HG03064 (cell line): ENCODE data around the gene RPS5.
"Not testable (repeated sequence)": the region's sequence is repeated elsewhere in the genome, so short reads cannot be mapped to it uniquely, and the experiment has no call there.

Source experiments
- ATAC-seq: cut with Tn5 transposase; IDR thresholded peaks from one replicate; pipeline ENCODE4 v1.9.1; 2021; ENCODE audit warnings: low read depth; ENCODE audit not compliant: unreplicated experiment

The RPS5 gene

GRCh38 chr19:58386576-58387337, at the start of gene RPS5:
RPS5 (plus strand) TSS chr19:58387269; CDS start chr19:58388138, 869 bp downstream.
- ATAC-seq, result peak; percentile 83

- ATAC-seq, result no peak
Measured at GRCh38 chr19:58338336-58338735, 48.7 kb upstream of the RPS5 start.

DNA sequence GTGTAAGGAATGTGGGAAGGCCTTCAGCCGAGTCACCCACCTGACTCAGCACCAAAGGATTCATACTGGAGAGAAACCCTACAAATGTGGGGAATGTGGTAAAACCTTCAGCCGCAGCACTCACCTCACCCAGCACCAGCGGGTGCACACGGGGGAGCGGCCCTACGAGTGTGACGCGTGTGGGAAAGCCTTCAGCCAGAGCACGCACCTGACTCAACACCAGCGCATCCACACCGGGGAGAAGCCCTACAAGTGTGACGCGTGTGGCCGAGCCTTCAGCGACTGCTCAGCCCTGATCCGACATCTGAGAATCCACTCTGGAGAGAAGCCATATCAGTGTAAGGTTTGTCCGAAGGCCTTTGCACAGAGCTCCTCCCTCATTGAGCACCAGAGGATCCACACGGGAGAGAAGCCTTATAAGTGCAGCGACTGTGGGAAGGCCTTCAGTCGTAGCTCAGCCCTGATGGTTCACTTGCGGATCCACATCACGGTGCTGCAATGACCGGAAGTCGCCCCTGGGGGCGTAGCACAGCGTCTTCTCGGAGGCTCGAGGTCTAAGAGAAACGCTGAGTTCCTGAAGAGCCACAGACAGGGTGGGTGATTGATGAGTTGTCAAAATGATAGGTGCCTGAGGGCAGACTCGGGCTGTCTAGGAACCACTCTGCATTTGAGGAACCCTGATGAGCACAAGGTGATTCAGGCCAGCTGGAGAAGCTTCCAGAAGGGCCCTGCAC, 48.1 kb upstream of the RPS5 start:
- no peak for ATAC-seq

DNA sequence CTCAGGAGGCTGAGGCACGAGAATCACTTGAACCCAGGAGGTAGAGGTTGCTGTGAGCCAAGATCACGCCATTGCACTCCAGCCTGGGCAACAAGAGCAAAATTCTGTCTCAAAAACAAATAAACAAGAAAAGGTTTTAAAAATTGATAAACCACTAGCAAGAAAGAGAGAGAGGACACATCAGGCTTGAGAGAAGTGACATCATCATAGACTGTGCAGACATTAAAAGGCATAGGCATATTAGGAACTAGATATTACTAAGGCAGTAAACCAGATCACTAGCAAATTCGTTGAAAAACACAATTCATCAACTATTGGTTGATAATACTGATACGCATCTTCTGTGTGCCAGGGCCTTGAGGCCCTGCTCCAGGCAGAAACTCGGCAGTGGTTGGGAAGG, 41.5 kb upstream of the RPS5 start:
- ATAC-seq, result no peak

DNA sequence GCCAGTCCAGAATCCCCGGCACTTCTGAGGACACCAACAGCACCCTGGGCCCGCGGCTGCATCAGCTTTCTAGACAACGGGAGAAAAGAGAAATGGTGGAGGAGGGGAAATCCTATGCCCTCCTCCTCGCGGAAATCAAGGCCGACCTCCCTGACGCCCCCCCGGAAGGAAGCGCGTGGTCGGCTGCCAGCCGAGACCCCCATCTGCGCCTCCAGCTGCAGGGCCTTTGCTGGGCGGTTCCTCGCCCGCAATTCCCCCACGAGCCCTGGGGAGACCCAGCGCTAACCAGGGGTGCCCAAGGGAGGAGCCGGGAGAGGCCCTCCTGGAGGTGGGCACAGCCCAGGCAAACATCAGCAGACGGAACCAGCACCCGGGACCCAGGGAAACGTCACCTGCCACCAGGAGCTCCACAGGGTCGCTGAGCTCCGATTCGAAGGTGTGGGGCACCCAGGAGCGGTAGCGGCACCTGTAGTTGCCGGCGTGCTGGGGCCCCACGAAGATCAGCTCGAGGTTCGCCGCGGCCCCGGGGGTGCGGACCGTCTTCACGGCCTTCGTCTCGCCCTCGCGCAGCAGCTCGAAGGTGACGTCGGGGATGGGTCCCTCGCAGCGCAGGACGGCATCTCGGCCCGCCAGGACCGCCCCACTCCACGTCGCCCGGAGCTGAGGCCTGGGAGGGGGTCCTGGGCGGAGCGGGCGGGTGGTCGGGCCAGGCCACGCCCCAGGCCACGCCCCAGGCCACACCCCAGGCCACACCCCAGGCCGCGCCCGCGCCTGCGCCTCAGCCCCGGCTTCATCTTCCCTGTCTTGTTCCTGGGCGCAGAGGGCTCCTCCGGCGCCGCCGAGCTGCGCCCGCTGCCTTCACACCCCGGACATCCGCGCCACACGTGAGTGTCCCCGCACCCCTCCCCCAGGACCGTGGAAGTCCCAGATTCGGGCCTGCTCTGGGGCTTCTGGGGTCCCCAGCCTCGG, 39.8 kb upstream of the RPS5 start:
- peak; percentile 91 for ATAC-seq

- ATAC-seq, result not testable (repeated sequence)
Measured at GRCh38 chr19:58348080-58348479, 39.0 kb upstream of the RPS5 start.

DNA sequence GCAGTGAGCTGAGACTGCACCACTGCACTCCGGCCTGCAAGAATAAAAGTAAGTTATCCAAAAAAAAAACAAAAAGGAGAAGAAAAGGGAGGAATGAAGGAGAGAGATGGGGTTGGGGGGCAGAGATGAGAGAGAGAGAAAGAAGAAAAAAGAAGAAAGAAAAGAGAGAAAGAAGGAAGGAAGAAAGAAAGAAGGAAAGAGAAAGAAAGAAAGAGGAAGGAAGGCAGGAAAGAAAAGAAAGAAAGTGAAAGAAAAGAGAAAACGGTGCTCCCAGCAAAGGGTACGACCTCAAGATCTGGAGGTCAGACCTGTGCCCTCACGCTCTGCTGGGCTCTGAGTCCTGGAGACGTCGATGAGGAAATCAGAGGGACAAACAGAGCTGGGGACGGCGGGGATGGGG, 37.5 kb upstream of the RPS5 start:
- no peak for ATAC-seq

- ATAC-seq, result no peak
Measured at GRCh38 chr19:58350001-58350861, 36.8 kb upstream of the RPS5 start.

- no peak for ATAC-seq
Measured at GRCh38 chr19:58350871-58351557, 36.1 kb upstream of the RPS5 start.

DNA sequence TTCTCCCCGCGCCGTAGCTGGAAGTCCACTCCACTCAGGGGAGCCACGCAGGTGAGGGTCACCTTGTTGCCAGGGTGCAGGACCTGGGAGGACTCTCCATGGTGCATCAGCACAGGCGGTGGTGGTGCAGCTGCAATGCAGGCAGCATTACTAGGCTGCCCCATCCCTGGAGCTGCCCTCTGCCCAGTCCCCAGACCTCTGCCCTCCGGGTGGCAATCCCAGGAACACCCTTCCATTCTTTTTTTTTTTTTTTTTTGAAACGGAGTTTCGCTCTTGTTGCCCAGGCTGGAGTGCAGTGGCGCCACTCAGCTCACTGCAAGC, 35.6 kb upstream of the RPS5 start:
- no peak for ATAC-seq

DNA sequence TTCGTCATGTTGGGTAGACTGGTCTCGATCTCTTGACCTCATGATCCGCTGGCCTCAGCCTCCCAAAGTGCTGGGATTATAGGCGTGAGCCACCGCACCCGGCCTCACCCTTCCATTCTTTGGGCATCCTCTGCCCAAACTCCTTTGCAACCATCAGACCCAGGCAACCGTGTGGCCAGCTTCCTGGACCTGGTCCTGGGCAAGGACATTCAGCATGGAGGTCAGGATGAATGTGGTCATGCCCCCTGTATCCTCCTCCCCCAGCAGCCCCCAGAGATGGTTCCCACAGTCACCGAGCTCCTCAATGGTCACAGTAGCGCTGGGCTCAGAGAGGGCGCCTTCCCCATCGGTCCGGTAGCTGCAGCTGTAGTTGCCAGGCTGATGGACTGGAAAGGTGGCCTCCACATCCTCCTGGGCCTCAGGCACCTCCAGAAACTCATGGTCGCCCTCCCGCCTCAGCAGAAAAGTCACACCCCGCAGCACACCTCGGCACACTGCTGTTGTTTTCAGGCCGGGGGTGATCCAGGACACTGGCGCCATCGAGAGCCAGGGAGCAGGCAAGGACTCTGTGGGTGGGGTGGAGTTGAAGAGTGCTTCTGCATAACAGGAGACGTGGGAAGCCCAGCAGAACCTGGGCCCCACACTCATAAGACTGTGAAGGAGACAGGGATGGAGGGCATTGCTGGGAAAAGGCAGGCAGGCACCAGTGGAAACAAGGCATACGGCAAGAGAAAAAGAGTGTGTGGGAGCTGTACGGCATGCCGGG, 34.9 kb upstream of the RPS5 start:
- ATAC-seq, result no peak

DNA sequence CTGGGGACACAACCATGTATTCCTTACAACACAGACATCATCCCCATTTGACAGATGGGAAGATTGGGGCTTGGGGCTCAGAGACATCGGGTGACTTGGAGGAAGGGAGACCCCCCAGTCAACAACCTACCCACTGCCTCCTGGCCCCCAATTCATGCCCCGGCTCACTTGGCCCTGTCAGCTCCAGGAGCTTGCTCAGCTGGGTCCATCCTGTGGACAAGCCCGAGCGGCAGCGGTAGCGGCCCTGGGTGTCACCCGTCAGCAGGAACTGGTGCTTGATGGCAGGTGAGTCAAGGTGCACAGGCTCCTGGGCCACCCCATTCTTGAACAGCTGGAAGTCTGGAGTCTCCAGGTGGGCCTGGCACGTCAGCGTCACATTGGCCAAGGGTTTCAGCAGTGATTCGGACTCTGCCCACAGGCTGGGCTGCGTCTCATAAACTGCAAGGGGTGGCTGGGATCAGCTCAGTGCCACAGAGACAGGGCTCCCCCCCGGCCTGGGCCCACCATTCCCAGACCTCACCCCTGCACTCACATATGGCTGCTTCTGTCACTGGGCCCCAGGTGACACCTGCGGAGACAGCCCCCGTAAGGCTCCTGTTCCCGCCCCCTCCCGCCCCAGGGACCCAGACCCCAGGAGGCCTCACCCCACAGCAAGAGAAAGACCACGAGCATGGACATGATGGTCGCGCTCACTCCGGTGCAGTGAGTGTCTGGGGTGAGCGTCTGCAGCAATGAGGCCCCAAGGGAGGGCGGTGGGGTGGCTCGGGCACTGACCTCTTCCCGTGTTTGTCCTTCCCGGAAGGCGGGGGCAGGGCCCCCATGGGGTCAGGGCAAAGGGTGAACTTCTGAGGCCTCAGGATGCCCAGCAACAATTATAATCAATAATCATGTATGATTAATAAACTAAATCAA, 34.1 kb upstream of the RPS5 start, which contains the start of gene A1BG:
Gene A1BG (minus strand): TSS at position 733 of the 912 bp plus-strand sequence. CDS start 55 bp downstream, at position 678.
- ATAC-seq, result no peak

DNA sequence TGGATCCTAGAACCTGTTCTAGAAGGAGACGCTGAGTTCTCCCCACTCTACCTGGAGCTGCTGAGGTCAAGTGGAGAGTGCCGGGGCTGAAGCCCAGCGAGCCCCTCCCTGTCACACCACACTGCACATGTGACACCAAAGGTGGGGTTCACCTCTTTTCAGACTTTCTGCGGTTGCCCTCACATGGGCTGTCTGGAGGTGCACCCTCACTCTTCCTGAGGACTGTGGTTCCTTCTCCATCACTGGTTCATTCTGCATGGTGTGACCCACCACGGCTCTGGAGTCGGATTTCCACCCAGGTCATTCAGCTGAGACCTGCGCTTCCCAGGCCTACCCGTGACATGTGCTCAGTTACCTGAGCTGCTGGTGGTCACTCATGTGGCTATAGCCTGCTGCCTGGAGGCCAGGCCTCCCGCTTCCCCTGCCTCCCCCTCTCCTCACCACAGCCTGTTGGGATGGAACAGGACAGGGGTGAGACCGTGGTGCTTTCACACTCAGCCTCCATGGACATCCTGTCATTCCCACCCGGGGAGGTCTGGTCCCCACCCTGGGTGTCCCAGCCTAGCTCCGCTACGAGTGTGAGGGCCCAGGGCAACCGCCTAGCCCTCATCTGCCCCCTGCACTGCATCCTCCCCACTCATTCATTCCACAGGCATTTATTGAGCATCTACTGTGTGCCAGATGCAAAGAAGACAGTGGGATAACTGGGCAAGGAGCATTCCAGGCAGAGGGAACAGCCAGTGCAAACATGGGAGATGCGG, 33.2 kb upstream of the RPS5 start:
- no peak for ATAC-seq

- no peak for ATAC-seq
Measured at GRCh38 chr19:58354478-58355030, 32.5 kb upstream of the RPS5 start.

DNA sequence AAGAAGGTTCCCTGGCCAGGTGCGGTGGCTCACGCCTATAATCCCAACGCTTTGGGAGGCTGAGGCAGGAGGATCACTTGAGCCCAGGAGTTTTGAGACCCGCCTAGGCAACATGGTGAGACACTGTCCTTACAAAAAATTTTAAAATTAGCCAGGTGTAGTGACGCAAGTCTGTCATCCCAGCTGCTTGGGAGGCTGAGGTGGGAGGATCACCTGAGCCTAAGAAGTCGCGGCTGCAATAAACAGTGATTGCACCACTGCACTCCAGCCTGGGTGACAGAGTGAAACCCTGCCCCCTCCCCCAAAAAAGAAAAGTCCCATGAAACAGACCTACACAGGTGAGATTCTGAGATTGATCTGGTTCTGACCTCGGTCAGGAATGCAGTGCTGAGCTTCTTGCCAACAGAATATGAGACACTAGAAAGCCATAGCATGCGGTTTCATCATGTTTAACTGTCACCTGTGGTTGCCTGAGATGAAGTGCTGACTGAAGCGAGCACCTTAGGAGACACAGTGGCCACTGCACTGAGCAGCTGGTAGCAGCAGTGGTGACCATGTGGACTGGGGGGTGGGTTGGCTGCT, 31.8 kb upstream of the RPS5 start:
- ATAC-seq, result no peak
